K562 (cell line): ENCODE data around the gene GOLPH3L. TPM values are rescaled to one million over a fixed set of nuclear protein-coding genes. Genes with fewer than 3 reads are reported as not detected.

ENCODE experiments used
- ATF3 ChIP-seq, 2 experiments: fragments of 450-650 bp in 1 of 2; sonication (generic) in 1 of 2; formaldehyde crosslinking in 1 of 2; IDR thresholded peaks in 1 of 2; conservative IDR thresholded peaks in 1 of 2; 2 replicates each; pipeline versions ENCODE4 v1.6.1 to v1.8.1; 2016 to 2023; ENCODE audit warnings: mild to moderate bottlenecking in 2 of 2, moderate library complexity in 2 of 2, inconsistent platforms in 1 of 2, missing genetic modification reagents in 1 of 2
- CHD4 ChIP-seq: fragments of 200-600 bp; sonication (generic); IDR thresholded peaks from 3 replicates; pipeline ENCODE4 v1.6.1; 2012; ENCODE audit warnings: low read depth, mild to moderate bottlenecking, mixed read lengths, low read length, inconsistent platforms; ENCODE audit not compliant: insufficient read depth, insufficient replicate concordance, poor library complexity, severe bottlenecking
- CREB5 ChIP-seq: fragments of 250-450 bp; sonication (Bioruptor Pico); IDR thresholded peaks from 2 replicates; pipeline ENCODE4 v1.5.0; 2020; ENCODE audit warnings: mild to moderate bottlenecking
- DDX20 ChIP-seq: fragments of 450-650 bp; IDR thresholded peaks from 2 replicates; pipeline ENCODE4 v1.6.1; 2016; ENCODE audit warnings: missing genetic modification characterization, low read depth, mild to moderate bottlenecking, missing compliant biosample characterization, moderate library complexity
- E2F4 ChIP-seq: sonication (generic); formaldehyde crosslinking; IDR thresholded peaks from 2 replicates; pipeline ENCODE4 v1.8.0; 2022; ENCODE audit warnings: mild to moderate bottlenecking, low read depth, missing genetic modification reagents
- EWSR1 ChIP-seq: fragments of 450-650 bp; IDR thresholded peaks from 2 replicates; pipeline ENCODE4 v1.6.1; 2018; ENCODE audit warnings: borderline replicate concordance, mild to moderate bottlenecking, low read depth, moderate library complexity; ENCODE audit not compliant: partially characterized antibody
- FOXJ3 ChIP-seq: sonication (generic); formaldehyde crosslinking; IDR thresholded peaks from 2 replicates; pipeline ENCODE4 v1.4.0; 2020; ENCODE audit warnings: mild to moderate bottlenecking, missing genetic modification reagents
- FOXP4 ChIP-seq: sonication (generic); formaldehyde crosslinking; IDR thresholded peaks from 2 replicates; pipeline ENCODE4 v1.8.0; 2022; ENCODE audit warnings: mild to moderate bottlenecking, missing genetic modification reagents, borderline replicate concordance
- MYNN ChIP-seq, 2 experiments: sonication (generic); formaldehyde crosslinking in 1 of 2; IDR thresholded peaks; 2 replicates each; pipeline versions ENCODE4 v1.5.0 to v1.6.1; 2016 to 2020; ENCODE audit warnings: antibody characterized with exemption in 1 of 2, missing genetic modification reagents in 1 of 2
- NKRF ChIP-seq: fragments of 450-650 bp; IDR thresholded peaks from 2 replicates; pipeline ENCODE4 v1.6.1; 2016; ENCODE audit warnings: borderline replicate concordance
- PHF21A ChIP-seq: fragments of 450-650 bp; IDR thresholded peaks from 2 replicates; pipeline ENCODE4 v1.6.1; 2017; ENCODE audit warnings: low read depth, borderline replicate concordance
- POLR2B ChIP-seq: fragments of 450-650 bp; IDR thresholded peaks from 2 replicates; pipeline ENCODE4 v1.6.1; 2018; ENCODE audit warnings: low read depth; ENCODE audit not compliant: partially characterized antibody
- RBBP5 ChIP-seq: fragments of 200-600 bp; sonication (generic); IDR thresholded peaks from 2 replicates; pipeline ENCODE4 v1.6.1; 2012; ENCODE audit warnings: borderline replicate concordance, mild to moderate bottlenecking, low read length, control low read depth, inconsistent platforms; ENCODE audit not compliant: insufficient read depth, poor library complexity, severe bottlenecking
- TSHZ1 ChIP-seq: fragments of 250-450 bp; sonication (Bioruptor Pico); IDR thresholded peaks from 2 replicates; pipeline ENCODE4 v1.4.0; 2020; ENCODE audit warnings: mild to moderate bottlenecking, moderate library complexity
- ZNF77 ChIP-seq: fragments of 250-450 bp; sonication (Bioruptor Pico); IDR thresholded peaks from 2 replicates; pipeline ENCODE4 v1.5.0; 2020
- polyA plus RNA-seq, 8 experiments: library from polyadenylated mRNA; depleted of rRNA in 4 of 8; stranded (reverse) in 5 of 8; unstranded in 3 of 8; fragments of >200 nt; fragmentation: Nextera tagmentation in 2 of 8; fragmentation: Illumina TruSeq in 1 of 8; extraction: Ambion mirVana in 2 of 8; extraction: Trizol in 1 of 8; gene quantifications; 2 replicates each; pipeline versions ENCODE4 v1.2.1 to v1.2.3, GENCODE V29; 2011 to 2014; ENCODE audit warnings: inconsistent platforms in 1 of 8, missing spikeins in 1 of 8
- total RNA-seq, 7 experiments: library from RNA; depleted of rRNA in 6 of 7; stranded (reverse); fragments of >200 nt in 6 of 7; fragmentation: Illumina TruSeq in 2 of 7; extraction: Trizol in 2 of 7; gene quantifications; 2 replicates each; pipeline versions ENCODE4 v1.2.1 to v1.2.3, GENCODE V29; 2011 to 2021; ENCODE audit warnings: low replicate concordance in 1 of 7

The GOLPH3L gene
- total and polyA plus RNA-seq, 9 of the 15 experiments (the other 6 are each of a cell fraction or from before 2014, with no cell fraction given) = 8.1 to 42.1 (median 21.6) TPM

GRCh38 chr1:150695561-150695960 is 1.4 kb downstream of the GOLPH3L start (continued):
- TF ChIP-seq ATF3 (IDR thresholded peaks at IDR 0.05) = peak; percentile 30
- TF ChIP-seq ATF3 (CRISPR knock-in tag; conservative IDR thresholded peaks at IDR 0.05) = no peak
- TF ChIP-seq MYNN (IDR thresholded peaks at IDR 0.05) = no peak
- no peak for TF ChIP-seq MYNN (CRISPR knock-in tag; IDR thresholded peaks at IDR 0.05)
- TF ChIP-seq CREB5 = no peak
- TF ChIP-seq EWSR1 = no peak
- TF ChIP-seq E2F4 (CRISPR knock-in tag) = no peak
- TF ChIP-seq TSHZ1 (CRISPR knock-in tag) = no peak
- no peak for TF ChIP-seq FOXP4 (CRISPR knock-in tag)
- TF ChIP-seq PHF21A = no peak
- no peak for TF ChIP-seq FOXJ3 (CRISPR knock-in tag)
- TF ChIP-seq DDX20 = no peak
- TF ChIP-seq POLR2B = no peak
- TF ChIP-seq CHD4 = no peak
- no peak for TF ChIP-seq ZNF77 (CRISPR knock-in tag)
- no peak for TF ChIP-seq RBBP5
- no peak for TF ChIP-seq NKRF
